Stimulated activated CD8-positive, alpha-beta memory T cell treated with anti-CD3 and anti-CD28 coated beads, Interleukin-4, amount 100 ng/mL, for 1 hour (primary cell): Measurements from ENCODE around the gene SURF1.
A peak's percentile ranks its signal among the peaks of the same experiment; 100 is the strongest.
"Not testable (repeated sequence)": the region's sequence is repeated elsewhere in the genome, so short reads cannot be mapped to it uniquely, and the experiment has no call there.

Experiments
- DNase-seq, 2 donors: peaks; one replicate each; pipeline ENCODE4 v3.0.0-alpha.2; 2020; ENCODE audit warnings: low read depth in 2 of 2, low spot score in 1 of 2

SURF1 gene

GRCh38 chr9:133356391-133357091 lies at the start of gene SURF1, which contains the start of gene SURF2:
Gene SURF1 (minus strand): TSS chr9:133356487. CDS start chr9:133356453, 34 bp downstream.
Gene SURF2 (plus strand): TSS chr9:133356550. CDS start chr9:133356593, 43 bp downstream.
- DNase-seq, result peak; percentile 65 to 78

- DNase-seq, result no peak
These were observed 49.5 kb upstream of the SURF1 start for GRCh38 chr9:133405508-133406438.

DNA sequence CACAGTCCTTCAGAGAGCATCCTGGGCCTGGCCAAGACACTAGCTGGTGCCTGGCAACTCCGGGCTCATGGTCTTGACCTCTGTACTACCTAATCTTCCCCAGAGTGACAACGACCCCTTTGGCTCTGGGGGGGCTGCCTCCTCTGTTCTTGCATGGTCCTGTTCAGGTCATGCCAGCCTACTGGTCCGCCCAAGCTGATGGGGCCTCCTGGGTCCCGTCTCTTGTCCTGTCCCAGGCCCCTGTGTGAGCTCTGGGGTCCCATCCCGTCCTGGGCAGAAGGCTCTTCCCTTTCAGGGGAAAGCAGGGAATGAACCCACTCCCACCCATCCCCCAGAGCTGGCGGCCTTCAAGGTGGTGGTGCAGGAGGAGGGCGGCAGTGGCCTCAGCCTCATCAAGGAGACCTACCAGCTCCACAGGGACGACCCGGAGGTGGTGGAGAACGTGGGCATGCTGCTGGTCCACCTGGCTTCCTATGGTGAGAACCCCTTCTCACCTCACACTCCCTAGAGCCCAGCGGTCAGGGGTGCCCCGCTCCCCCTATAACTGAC lies 48.2 kb upstream of the SURF1 start:
- DNase-seq, result no peak

GRCh38 chr9:133403766-133404453 lies 47.6 kb upstream of the SURF1 start:
- peak; percentile 19 to 34 for DNase-seq

GRCh38 chr9:133402689-133403088 lies 46.4 kb upstream of the SURF1 start:
- no peak for DNase-seq

- DNase-seq, result no peak
These were observed 45.3 kb upstream of the SURF1 start for GRCh38 chr9:133401588-133401987.

DNA sequence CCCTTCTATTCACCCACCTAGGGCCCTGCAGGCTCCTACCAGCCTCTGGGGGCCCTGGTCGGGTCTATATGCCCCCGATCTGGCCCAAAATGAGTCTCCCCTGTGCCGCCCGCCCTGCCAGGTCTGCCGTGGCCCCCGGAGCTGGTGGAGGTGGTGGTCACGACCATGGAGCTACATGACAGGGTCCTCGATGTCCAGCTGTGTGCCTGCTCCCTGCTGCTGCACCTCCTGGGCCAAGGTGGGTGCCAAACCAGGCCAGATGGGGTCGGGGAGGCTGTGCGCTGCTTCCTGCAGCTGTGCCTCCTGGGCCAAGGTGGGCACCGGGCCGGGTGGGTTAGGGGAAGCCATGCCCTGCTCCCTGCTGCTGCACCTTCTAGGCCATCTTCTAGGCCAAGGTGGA lies 44.0 kb upstream of the SURF1 start:
- no peak for DNase-seq

DNA sequence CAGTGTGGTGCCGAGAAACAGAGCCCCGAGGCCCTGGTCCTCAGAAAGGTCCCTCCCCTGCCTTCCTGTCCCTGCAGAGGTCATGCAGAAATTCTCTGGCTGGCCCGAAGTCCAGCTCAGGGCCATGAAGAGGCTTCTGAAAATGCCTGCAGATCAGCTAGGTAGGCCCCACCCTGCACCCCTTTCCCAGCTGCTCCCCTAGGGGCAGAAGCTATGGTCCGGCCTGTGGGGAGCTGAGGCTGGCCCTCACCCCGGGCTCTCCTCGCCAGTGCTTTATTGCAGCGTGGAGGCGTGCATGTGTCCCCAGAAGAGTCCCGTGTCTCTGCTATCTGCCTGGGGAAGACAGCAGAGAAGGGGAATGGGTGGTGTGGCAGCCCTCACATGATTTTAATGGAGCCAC lies 41.6 kb upstream of the SURF1 start:
- DNase-seq, result no peak

GRCh38 chr9:133397370-133397769 lies 41.1 kb upstream of the SURF1 start:
- no peak for DNase-seq

DNA sequence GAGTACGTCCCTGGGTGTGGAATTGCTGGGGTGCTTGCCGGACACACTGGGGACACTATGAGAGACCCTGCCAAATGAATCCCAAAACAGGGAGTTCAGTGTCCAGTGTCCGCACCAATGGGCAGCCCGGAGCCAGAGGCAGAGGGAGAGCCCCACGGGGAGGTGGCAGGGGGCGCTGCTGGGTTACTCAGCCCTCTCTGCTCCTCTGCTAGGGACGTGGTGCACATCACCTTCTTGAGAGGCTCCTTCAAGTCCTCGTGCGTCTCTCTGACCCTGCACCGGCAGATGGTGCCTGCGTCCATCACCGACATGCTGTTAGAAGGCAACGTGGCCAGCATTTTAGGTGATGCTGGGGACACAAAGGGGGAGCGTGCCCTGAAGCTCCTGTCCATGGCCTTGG lies 40.7 kb upstream of the SURF1 start:
- DNase-seq, result no peak

DNA sequence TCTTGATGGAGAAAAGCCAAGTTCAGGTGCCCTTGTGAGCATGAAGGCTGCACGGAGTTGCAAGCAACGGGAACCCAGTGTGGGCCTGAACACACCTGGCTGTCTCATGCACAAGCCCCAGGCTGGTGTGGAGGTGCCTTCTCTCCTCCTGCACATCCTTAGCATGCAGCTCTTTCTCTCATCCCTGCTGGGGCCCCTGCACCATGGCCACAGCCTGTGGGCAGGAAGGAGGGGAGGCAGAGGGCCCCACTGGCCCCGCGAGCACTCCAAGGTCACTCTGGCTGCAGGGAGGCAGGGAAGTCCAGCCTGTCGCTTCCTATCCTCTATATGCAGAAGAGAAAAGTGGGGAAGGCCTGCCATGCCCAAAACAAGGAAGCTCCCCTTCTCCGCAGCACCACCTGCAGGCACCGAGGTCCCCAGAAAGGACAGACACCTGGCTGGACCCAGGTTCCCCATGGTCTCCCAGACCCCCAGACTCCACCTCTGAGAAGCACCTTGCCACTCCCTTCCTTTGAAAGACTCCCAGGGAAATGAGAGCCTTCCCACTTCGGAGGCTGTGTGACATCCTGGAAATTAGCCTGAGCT lies 38.5 kb upstream of the SURF1 start:
- DNase-seq, result no peak

GRCh38 chr9:133393399-133393798 lies 37.1 kb upstream of the SURF1 start:
- no peak for DNase-seq

DNA sequence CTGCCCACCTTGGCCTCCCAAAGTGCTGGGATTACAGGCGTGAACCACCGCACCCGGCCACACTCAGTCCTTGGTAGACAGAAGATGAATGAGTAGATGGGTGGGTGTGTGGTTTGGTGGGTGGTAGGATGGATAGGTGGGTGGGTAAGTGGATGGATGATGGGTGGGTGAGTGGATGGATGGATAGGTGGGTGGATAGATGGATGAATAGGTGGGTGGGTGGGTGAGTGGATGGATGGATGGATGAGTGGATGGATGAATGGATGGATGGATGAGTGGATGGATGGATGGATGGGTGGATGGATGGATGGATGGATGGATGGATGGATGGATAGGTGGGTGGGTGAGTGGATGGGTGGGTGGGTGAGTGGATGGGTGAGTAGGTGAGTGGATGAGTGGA lies 36.0 kb upstream of the SURF1 start:
- not testable (repeated sequence) for DNase-seq

DNA sequence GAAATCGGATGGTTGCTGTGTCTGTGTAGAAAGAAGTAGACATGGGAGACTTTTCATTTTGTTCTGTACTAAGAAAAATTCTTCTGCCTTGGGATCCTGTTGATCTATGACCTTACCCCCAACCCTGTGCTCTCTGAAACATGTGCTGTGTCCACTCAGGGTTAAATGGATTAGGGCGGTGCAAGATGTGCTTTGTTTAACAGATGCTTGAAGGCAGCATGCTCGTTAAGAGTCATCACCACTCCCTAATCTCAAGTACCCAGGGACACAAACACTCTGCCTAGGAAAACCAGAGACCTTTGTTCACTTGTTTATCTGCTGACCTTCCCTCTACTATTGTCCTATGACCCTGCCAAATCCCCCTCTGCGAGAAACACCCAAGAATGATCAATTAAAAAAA lies 35.2 kb upstream of the SURF1 start:
- not testable (repeated sequence) for DNase-seq

- DNase-seq, result no peak
These were observed 34.4 kb upstream of the SURF1 start for GRCh38 chr9:133390713-133391112.

DNA sequence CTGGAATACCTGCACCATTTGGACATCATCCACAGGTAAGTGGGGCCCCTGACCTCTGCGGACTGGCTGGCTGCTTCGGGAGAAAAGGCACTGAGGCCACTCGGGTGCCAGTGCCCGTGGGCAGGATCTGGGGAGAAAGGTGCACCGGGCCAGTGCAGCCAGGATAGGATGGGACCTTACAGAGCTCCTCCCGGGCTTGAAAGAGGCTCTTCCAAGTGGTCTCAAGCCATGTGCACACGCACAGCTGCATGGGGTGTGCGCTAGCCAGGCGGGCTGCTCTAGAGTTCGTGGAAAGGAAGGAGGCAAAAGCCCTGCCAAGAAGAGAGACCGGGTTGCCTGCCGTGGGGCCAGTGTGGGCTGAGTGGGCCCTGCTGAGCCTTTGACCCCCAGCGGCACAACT lies 33.3 kb upstream of the SURF1 start:
- no peak for DNase-seq

DNA sequence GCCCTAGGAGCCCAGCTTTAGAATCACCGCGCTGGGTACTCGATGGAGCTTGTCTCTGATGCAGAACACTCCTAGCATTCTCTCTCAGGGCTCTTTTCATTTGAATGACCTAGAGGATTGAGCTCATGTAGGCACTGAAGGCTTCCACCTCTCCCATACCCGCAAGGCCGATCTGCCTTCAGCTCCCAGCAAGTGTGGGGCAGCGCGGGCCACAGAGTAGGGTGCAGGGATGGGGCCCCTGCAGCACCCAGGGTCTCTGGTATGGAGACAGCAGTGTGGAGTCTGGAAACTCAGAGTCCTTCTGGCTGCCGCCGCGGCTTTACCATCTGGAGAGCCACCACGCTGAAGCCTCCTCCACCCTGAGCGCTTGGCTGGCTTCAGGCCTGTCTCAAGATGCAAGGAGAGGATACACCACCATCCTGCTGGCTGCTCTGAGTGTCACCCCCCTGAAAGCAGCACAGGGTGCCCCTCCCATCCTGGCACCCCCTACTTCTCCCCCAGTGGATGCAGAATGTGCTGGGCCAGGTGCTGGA lies 32.8 kb upstream of the SURF1 start:
- no peak for DNase-seq

GRCh38 chr9:133387680-133388079 lies 31.4 kb upstream of the SURF1 start:
- DNase-seq, result no peak

GRCh38 chr9:133386338-133386737 lies 30.1 kb upstream of the SURF1 start:
- DNase-seq, result no peak

GRCh38 chr9:133385452-133385851 lies 29.2 kb upstream of the SURF1 start:
- no peak for DNase-seq
